ENCODE measurements around the gene TP53TG5. TPM values are rescaled to one million over a fixed set of nuclear protein-coding genes. Genes with fewer than 3 reads are reported as not detected.

Gene TP53TG5
- total and polyA plus RNA-seq, 2 of the 8 experiments (the other 6 are each of a cell fraction or from before 2014, with no cell fraction given): not detected

DNA sequence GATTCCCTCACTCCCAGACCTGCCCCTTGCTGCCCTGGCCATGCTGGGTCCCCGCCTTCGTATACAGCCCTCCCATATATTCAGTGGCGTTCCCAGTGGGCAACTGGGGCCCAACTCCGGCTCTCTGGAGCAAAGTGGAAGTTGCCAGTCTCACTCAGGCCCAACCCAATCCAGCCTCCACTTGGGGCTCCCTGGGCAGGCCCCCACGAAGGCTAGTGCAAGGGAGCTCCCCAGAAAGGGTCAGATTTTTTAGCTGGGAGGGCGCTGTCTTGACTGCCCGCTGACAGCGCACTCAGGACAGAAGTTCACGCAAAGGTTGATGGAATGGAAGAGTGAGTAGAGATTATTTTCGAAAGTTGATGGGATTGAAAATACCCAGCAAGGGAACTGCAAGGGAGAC is 5.9 kb downstream of the TP53TG5 start (continued):
- TF ChIP-seq, protein P1, sequence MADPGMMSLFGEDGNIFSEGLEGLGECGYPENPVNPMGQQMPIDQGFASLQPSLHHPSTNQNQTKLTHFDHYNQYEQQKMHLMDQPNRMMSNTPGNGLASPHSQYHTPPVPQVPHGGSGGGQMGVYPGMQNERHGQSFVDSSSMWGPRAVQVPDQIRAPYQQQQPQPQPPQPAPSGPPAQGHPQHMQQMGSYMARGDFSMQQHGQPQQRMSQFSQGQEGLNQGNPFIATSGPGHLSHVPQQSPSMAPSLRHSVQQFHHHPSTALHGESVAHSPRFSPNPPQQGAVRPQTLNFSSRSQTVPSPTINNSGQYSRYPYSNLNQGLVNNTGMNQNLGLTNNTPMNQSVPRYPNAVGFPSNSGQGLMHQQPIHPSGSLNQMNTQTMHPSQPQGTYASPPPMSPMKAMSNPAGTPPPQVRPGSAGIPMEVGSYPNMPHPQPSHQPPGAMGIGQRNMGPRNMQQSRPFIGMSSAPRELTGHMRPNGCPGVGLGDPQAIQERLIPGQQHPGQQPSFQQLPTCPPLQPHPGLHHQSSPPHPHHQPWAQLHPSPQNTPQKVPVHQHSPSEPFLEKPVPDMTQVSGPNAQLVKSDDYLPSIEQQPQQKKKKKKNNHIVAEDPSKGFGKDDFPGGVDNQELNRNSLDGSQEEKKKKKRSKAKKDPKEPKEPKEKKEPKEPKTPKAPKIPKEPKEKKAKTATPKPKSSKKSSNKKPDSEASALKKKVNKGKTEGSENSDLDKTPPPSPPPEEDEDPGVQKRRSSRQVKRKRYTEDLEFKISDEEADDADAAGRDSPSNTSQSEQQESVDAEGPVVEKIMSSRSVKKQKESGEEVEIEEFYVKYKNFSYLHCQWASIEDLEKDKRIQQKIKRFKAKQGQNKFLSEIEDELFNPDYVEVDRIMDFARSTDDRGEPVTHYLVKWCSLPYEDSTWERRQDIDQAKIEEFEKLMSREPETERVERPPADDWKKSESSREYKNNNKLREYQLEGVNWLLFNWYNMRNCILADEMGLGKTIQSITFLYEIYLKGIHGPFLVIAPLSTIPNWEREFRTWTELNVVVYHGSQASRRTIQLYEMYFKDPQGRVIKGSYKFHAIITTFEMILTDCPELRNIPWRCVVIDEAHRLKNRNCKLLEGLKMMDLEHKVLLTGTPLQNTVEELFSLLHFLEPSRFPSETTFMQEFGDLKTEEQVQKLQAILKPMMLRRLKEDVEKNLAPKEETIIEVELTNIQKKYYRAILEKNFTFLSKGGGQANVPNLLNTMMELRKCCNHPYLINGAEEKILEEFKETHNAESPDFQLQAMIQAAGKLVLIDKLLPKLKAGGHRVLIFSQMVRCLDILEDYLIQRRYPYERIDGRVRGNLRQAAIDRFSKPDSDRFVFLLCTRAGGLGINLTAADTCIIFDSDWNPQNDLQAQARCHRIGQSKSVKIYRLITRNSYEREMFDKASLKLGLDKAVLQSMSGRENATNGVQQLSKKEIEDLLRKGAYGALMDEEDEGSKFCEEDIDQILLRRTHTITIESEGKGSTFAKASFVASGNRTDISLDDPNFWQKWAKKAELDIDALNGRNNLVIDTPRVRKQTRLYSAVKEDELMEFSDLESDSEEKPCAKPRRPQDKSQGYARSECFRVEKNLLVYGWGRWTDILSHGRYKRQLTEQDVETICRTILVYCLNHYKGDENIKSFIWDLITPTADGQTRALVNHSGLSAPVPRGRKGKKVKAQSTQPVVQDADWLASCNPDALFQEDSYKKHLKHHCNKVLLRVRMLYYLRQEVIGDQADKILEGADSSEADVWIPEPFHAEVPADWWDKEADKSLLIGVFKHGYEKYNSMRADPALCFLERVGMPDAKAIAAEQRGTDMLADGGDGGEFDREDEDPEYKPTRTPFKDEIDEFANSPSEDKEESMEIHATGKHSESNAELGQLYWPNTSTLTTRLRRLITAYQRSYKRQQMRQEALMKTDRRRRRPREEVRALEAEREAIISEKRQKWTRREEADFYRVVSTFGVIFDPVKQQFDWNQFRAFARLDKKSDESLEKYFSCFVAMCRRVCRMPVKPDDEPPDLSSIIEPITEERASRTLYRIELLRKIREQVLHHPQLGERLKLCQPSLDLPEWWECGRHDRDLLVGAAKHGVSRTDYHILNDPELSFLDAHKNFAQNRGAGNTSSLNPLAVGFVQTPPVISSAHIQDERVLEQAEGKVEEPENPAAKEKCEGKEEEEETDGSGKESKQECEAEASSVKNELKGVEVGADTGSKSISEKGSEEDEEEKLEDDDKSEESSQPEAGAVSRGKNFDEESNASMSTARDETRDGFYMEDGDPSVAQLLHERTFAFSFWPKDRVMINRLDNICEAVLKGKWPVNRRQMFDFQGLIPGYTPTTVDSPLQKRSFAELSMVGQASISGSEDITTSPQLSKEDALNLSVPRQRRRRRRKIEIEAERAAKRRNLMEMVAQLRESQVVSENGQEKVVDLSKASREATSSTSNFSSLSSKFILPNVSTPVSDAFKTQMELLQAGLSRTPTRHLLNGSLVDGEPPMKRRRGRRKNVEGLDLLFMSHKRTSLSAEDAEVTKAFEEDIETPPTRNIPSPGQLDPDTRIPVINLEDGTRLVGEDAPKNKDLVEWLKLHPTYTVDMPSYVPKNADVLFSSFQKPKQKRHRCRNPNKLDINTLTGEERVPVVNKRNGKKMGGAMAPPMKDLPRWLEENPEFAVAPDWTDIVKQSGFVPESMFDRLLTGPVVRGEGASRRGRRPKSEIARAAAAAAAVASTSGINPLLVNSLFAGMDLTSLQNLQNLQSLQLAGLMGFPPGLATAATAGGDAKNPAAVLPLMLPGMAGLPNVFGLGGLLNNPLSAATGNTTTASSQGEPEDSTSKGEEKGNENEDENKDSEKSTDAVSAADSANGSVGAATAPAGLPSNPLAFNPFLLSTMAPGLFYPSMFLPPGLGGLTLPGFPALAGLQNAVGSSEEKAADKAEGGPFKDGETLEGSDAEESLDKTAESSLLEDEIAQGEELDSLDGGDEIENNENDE (IDR thresholded peaks at IDR 0.05; ENCODE audit: insufficient replicate concordance, low read length): no peak
- TF ChIP-seq POLR2AphosphoS5 (IDR thresholded peaks at IDR 0.05; ENCODE audit: low read depth, low read length) (no peak), SP4 (IDR thresholded peaks at IDR 0.05; ENCODE audit: low read length) (no peak), GABPA (IDR thresholded peaks at IDR 0.05; ENCODE audit: borderline replicate concordance, insufficient read depth, low read length) (no peak), JUND (IDR thresholded peaks at IDR 0.05; ENCODE audit: low read length) (no peak), HDAC2 (IDR thresholded peaks at IDR 0.05; ENCODE audit: borderline replicate concordance in 1 of 2, low read depth in 2 of 2, low read length in 2 of 2) (no peak), KDM5A (IDR thresholded peaks at IDR 0.05; ENCODE audit: low read length) (no peak), FOSL1 (IDR thresholded peaks at IDR 0.05; ENCODE audit: insufficient read depth, low read depth, low read length) (no peak), RFX5 (IDR thresholded peaks at IDR 0.05; ENCODE audit: borderline replicate concordance, low read depth, low read length) (no peak)
- TF ChIP-seq, protein P2, sequence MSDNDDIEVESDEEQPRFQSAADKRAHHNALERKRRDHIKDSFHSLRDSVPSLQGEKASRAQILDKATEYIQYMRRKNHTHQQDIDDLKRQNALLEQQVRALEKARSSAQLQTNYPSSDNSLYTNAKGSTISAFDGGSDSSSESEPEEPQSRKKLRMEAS (IDR thresholded peaks at IDR 0.05): no peak

All from H1 (cell line).